ENCODE measurements around the gene GTSE1.

DNA sequence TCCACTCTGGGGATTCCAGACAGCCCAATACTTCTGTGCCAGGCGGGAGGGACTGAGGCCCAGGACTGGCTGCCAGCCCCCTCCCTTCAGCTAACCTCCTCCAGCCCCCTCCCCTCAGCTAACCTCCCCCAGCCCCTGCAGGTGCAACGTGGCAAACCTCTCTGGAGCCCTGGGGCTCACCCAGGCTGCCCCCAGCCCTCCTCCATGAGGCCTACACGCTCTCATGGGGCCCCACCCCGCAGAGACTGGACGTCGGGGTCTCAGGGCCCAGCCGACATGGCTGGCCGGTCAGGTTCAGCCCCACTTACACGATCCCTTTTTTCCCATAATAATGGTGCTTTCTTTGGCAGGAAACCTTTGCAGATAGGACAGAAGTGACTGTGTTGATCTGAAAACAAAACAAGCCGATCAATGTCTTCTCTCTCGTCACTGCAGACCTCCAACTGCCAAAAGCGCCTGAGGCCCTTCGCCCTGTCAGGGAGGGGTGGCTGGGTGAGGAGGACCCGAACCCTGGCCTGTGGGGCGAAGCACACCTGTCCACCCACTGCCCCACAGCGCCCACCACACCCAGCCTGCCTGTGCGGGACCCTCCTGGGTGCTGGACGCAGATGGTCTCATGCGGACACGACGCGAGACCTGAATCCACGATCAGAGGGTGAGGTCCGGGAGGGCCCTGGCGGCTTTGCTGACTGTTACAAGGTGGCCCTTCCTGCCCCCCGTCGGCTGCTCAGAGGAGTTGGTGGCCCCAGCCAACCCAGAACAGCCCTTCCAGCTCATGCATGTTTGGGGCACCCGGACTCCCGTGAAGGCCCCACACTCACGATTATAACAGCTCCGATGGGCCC lies 72.4 kb downstream of the GTSE1 start:
- no peak for TF ChIP-seq EP300 (IDR thresholded peaks at IDR 0.05; ENCODE audit: low read depth)
- no peak for TF ChIP-seq CTCF (IDR thresholded peaks at IDR 0.05)
- TF ChIP-seq POLR2A (IDR thresholded peaks at IDR 0.05), result no peak
- no peak for TF ChIP-seq POLR2AphosphoS5 (IDR thresholded peaks at IDR 0.05)
